Brain microvascular endothelial cell (primary cell): ENCODE measurements around the gene APBA1.

Experiments
- DNase-seq: peaks from one replicate; pipeline ENCODE4 v3.0.0-alpha.2; 2020
- H3K27ac ChIP-seq: fragments of 250-450 bp; sonication (Bioruptor Pico); 2 replicates; pipeline ENCODE4 v1.5.1; 2020; ENCODE audit warnings: mild to moderate bottlenecking, moderate library complexity
- H3K27me3 ChIP-seq: fragments of 250-450 bp; sonication (Bioruptor Pico); replicated peaks from 2 replicates; pipeline ENCODE4 v1.5.1; 2020; ENCODE audit warnings: mild to moderate bottlenecking
- H3K36me3 ChIP-seq: fragments of 250-450 bp; sonication (Bioruptor Pico); replicated peaks from 2 replicates; pipeline ENCODE4 v1.5.1; 2020; ENCODE audit warnings: mild to moderate bottlenecking
- H3K4me3 ChIP-seq: 2 replicates; pipeline ENCODE4 v1.5.1; 2011; ENCODE audit warnings: low read depth, mild to moderate bottlenecking, control low read depth, low read length, moderate library complexity
- CTCF ChIP-seq: IDR thresholded peaks from 2 replicates; pipeline ENCODE4 v1.5.1; 2011; ENCODE audit warnings: low read depth, mild to moderate bottlenecking, moderate library complexity, low read length, control low read depth, inconsistent platforms; ENCODE audit errors: missing control alignments
- in situ Hi-C: cut with HindIII; loops from 2 replicates; pipeline ENCODE4 v1.10.0; 2017; ENCODE audit warnings: low sequenced_read_pairs, low pct_ligation_motif_present

Gene APBA1

GRCh38 chr9:69463497-69464068 is 208.6 kb downstream of the APBA1 start:
- no peak overlapping the region for H3K27ac ChIP-seq
- no peak overlapping the region for H3K4me3 ChIP-seq
- no peak for TF ChIP-seq CTCF
- H3K36me3 ChIP-seq: no peaks in the 10 kb centered on the region
- in situ Hi-C loops: no loop called here
- no peak for DNase-seq
- H3K27me3 ChIP-seq: no peaks in the 10 kb centered on the region

- Histone ChIP-seq H3K36me3 (no peaks in the 10 kb centered on the region), H3K27ac (no peak overlapping the region), H3K27me3 (no peaks in the 10 kb centered on the region), H3K4me3 (no peak overlapping the region)
- no peak for TF ChIP-seq CTCF
- no peak for DNase-seq
- in situ Hi-C loops: no loop called here
Observed at GRCh38 chr9:69462394-69462793, 209.8 kb downstream of the APBA1 start.

- in situ Hi-C loops: no loop called here
- Histone ChIP-seq H3K27me3 (no peaks in the 10 kb centered on the region), H3K27ac (no peak overlapping the region), H3K36me3 (no peaks in the 10 kb centered on the region), H3K4me3 (no peak overlapping the region)
- no peak for DNase-seq
- TF ChIP-seq CTCF: no peak
Observed at GRCh38 chr9:69461103-69461887, 210.9 kb downstream of the APBA1 start.

- Histone ChIP-seq H3K27me3 (no peaks in the 10 kb centered on the region), H3K4me3 (no peak overlapping the region), H3K36me3 (no peaks in the 10 kb centered on the region), H3K27ac (no peak overlapping the region)
- in situ Hi-C loops: no loop called here
- DNase-seq: no peak
- no peak for TF ChIP-seq CTCF
Observed at GRCh38 chr9:69460012-69460411, 212.2 kb downstream of the APBA1 start.

- H3K27ac ChIP-seq: no peak overlapping the region
- H3K27me3 ChIP-seq: no peaks in the 10 kb centered on the region
- in situ Hi-C loops: no loop called here
- no peak overlapping the region for H3K4me3 ChIP-seq
- DNase-seq: no peak
- no peaks in the 10 kb centered on the region for H3K36me3 ChIP-seq
- no peak for TF ChIP-seq CTCF
Observed at GRCh38 chr9:69458176-69458575, 214.0 kb downstream of the APBA1 start.

GRCh38 chr9:69456201-69456600 is 216.0 kb downstream of the APBA1 start:
- no peak for DNase-seq
- in situ Hi-C loops: no loop called here
- TF ChIP-seq CTCF: no peak

More at GRCh38 chr9:69456201-69456600, 216.0 kb downstream of the APBA1 start:
- no peaks in the 10 kb centered on the region for H3K36me3 ChIP-seq
- no peak overlapping the region for H3K27ac ChIP-seq
- H3K4me3 ChIP-seq: no peak overlapping the region
- no peaks in the 10 kb centered on the region for H3K27me3 ChIP-seq
